ENCODE results near the gene ACACB. TPM values are rescaled to one million over a fixed set of nuclear protein-coding genes. Genes with fewer than 3 reads are reported as not detected.
A peak's percentile ranks its signal among the peaks of the same experiment; 100 is the strongest.

The ACACB gene
- total and polyA plus RNA-seq, 8 donors = 23.4 to 58.9 (median 31.6) TPM

DNA sequence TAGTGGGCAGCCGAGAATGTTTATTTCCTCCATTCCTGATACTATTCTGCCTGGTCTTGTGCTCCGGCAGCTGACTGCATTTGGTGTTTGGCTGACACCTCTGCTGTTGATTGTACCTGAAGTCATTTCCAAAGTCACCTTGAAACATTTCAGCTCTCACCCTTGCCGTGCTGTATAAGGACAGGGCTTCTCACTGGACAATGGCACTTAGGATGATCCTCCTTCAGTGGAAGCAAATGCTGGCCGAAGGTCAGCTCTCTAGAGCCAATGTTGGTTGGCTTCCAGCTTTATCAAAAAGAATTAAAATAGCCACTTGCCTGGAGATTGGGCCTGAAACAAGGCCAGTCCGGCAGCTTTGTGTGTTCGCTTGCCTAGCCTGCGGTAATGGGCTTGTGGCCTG, 44.0 kb downstream of the ACACB start:
- peaks cover 1 to 7% (median 5%) of the 10 kb centered on the region in 3 donors for H3K4me1 ChIP-seq
- H3K9me3 ChIP-seq = no peaks in the 10 kb centered on the region
- no peaks in the 10 kb centered on the region for H3K27me3 ChIP-seq
- ATAC-seq (peak; percentile 30 to 75 (median 50)), DNase-seq (no peak), FAIRE-seq (no peak)
- WGBS, 2 donors = 28 to 37% methylated on average over 7 of the region's 7 CpGs
- H3K4me3 ChIP-seq = no peak overlapping the region
- no peaks in the 10 kb centered on the region for H3K36me3 ChIP-seq
- TF ChIP-seq, protein P1, sequence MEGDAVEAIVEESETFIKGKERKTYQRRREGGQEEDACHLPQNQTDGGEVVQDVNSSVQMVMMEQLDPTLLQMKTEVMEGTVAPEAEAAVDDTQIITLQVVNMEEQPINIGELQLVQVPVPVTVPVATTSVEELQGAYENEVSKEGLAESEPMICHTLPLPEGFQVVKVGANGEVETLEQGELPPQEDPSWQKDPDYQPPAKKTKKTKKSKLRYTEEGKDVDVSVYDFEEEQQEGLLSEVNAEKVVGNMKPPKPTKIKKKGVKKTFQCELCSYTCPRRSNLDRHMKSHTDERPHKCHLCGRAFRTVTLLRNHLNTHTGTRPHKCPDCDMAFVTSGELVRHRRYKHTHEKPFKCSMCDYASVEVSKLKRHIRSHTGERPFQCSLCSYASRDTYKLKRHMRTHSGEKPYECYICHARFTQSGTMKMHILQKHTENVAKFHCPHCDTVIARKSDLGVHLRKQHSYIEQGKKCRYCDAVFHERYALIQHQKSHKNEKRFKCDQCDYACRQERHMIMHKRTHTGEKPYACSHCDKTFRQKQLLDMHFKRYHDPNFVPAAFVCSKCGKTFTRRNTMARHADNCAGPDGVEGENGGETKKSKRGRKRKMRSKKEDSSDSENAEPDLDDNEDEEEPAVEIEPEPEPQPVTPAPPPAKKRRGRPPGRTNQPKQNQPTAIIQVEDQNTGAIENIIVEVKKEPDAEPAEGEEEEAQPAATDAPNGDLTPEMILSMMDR (IDR thresholded peaks at IDR 0.05) = no peak
- intact Hi-C loops (cut with DNase I) = no loop called here
- peak overlapping the region in 2 of 4 donors; percentile 33 to 55 for H3K27ac ChIP-seq

DNA sequence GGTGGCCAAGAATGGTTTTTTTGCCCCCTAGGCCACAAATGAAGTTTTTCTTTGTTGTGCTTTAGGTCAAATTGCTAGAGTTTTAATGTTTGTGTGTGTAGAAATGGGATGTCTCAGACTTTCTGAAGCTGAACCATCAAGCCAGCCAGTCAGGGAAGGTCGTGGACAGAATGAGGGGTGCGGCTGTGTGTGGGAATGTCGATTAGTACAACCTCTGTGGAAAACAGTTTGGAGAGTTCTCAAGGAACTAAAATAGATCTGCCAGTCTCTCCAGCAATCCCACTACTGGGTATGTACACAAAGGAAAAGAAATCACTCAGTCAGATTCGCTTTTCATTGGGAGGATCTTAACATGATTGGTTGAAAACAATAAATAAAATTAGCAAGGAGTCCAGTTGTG, 44.5 kb downstream of the ACACB start:
- no peak for FAIRE-seq
- TF ChIP-seq, protein P1 (IDR thresholded peaks at IDR 0.05) = no peak
- intact Hi-C loops (cut with DNase I) = no loop called here
- H3K9me3 ChIP-seq = no peaks in the 10 kb centered on the region
- H3K4me3 ChIP-seq = no peak overlapping the region
- peak overlapping the region in 2 of 4 donors; percentile 33 to 55 for H3K27ac ChIP-seq
- H3K4me1 ChIP-seq = peaks cover 0 to 7% (median 3%) of the 10 kb centered on the region in 3 donors
- H3K36me3 ChIP-seq = no peaks in the 10 kb centered on the region
- no peaks in the 10 kb centered on the region for H3K27me3 ChIP-seq
- 36 to 40% methylated on average over 4 of the region's 4 CpGs for WGBS, 2 donors
- no peak for DNase-seq
- peak; percentile 36 to 67 (median 38) for ATAC-seq

DNA sequence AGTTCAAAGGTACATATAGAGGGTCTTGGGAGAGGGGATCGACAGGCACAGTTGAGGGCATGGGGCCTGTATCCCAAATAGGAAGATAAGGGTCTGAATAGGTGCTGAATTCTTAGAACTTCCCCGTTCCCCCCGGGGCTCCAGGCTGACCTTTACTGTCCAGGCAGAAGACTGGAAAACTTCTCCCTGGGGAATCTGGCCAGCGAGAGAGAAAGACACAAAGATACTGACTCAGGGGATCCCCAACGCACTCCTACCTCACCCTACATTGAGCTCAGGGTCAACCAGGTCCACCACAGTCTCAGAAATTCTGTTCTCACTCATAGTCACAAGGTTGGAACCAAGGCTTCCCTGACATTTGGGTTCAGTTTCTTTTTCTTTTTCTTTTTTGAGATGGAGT, 46.2 kb downstream of the ACACB start:
- peaks cover 0 to 7% (median 3%) of the 10 kb centered on the region in 3 donors for H3K4me1 ChIP-seq
- no peak for FAIRE-seq
- DNase-seq = no peak
- no peak overlapping the region for H3K4me3 ChIP-seq
- intact Hi-C loops (cut with DNase I) = no loop called here
- H3K9me3 ChIP-seq = no peaks in the 10 kb centered on the region
- TF ChIP-seq, protein P1 (IDR thresholded peaks at IDR 0.05) = no peak
- H3K27me3 ChIP-seq = no peaks in the 10 kb centered on the region
- no peak for ATAC-seq
- peaks cover 0 to 3% (median 0%) of the 10 kb centered on the region in 3 donors for H3K36me3 ChIP-seq
- no peak overlapping the region for H3K27ac ChIP-seq
- WGBS, 2 donors = 91 to 95% methylated on average over 5 of the region's 5 CpGs

DNA sequence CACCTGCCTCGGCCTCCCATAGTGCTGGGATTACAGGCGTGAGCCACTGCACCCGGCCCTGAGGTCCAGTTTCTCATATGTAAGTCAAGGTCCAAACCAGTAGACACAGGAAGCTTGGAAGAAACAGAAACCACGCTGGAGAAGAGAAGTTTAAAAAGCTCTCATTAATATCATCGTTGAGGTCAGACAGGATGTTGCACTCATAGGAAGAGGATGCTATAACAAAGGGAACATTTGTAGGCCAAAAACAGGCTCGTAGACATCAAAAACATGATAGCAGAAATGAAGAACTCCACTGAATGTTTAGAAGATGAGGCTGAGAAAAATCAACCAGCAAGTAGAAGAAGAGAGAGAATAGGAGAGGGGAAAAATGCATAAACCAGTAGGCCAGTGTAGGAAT, 46.8 kb downstream of the ACACB start:
- FAIRE-seq = no peak
- H3K9me3 ChIP-seq = no peaks in the 10 kb centered on the region
- peaks cover 0 to 7% (median 3%) of the 10 kb centered on the region in 3 donors for H3K4me1 ChIP-seq
- intact Hi-C loops (cut with DNase I) = no loop called here
- 84% methylated on average over 6 of the region's 6 CpGs for WGBS, 2 donors
- TF ChIP-seq, protein P1 (IDR thresholded peaks at IDR 0.05) = no peak
- ATAC-seq = no peak
- H3K27me3 ChIP-seq = no peaks in the 10 kb centered on the region
- H3K4me3 ChIP-seq = no peak overlapping the region
- peak in 1 of 6 donors; percentile 21 for DNase-seq
- peaks cover 0 to 9% (median 0%) of the 10 kb centered on the region in 3 donors for H3K36me3 ChIP-seq
- no peak overlapping the region for H3K27ac ChIP-seq

DNA sequence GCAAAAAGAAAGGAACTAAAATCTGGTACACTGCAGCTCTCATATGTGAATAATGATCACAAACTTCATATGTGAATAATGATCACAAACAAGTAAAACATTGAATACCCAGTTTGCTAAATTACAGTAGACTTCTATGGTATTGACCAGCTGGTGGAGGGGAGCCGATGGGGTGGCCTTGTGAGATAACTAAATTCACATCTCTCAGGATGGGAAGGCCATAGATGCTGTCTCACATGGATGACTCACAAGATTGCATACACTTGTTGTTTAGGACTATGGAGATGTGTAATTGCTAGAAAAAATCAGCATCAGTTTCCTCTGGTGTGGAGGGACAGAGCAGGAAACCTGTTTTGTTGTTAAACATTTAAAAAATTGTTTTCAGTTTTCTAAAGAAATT, 49.2 kb downstream of the ACACB start:
- intact Hi-C loops (cut with DNase I) = no loop called here
- ATAC-seq = no peak
- H3K9me3 ChIP-seq = no peaks in the 10 kb centered on the region
- H3K36me3 ChIP-seq = peaks cover 0 to 33% (median 0%) of the 10 kb centered on the region in 3 donors
- no peak overlapping the region for H3K27ac ChIP-seq
- TF ChIP-seq, protein P1 (IDR thresholded peaks at IDR 0.05) = no peak
- no peak for DNase-seq
- FAIRE-seq = no peak
- WGBS, 2 donors = 35 to 63% methylated on average over 1 of the region's 1 CpG
- H3K4me1 ChIP-seq = peaks cover 0 to 3% (median 2%) of the 10 kb centered on the region in 3 donors
- no peaks in the 10 kb centered on the region for H3K27me3 ChIP-seq
- no peak overlapping the region for H3K4me3 ChIP-seq

All from pancreas (tissue), 10 donors.